SKM-1 (cell line): ENCODE results near the gene MAST4.

Experiments
- DNase-seq: peaks from one replicate; lab custom pipeline; 2025; ENCODE audit not compliant: unreplicated experiment; lab: John Stamatoyannopoulos, UW

MAST4 gene

GRCh38 chr5:66947458-66947857 lies 351.3 kb downstream of the MAST4 start:
- DNase-seq: no peak

- DNase-seq: no peak
These were observed 352.9 kb downstream of the MAST4 start for GRCh38 chr5:66949066-66949465.

GRCh38 chr5:66952153-66952552 lies 356.0 kb downstream of the MAST4 start:
- DNase-seq: no peak

- no peak for DNase-seq
These were observed 360.2 kb downstream of the MAST4 start for GRCh38 chr5:66956439-66956838.

GRCh38 chr5:66958201-66958979 lies 362.2 kb downstream of the MAST4 start:
- DNase-seq: no peak

- DNase-seq: no peak
These were observed 362.9 kb downstream of the MAST4 start for GRCh38 chr5:66958980-66959641.

GRCh38 chr5:66959653-66960052 lies 363.5 kb downstream of the MAST4 start:
- no peak for DNase-seq

- DNase-seq: no peak
These were observed 364.4 kb downstream of the MAST4 start for GRCh38 chr5:66960369-66961137.

GRCh38 chr5:66963559-66963971 lies 367.4 kb downstream of the MAST4 start:
- DNase-seq: no peak

- DNase-seq: no peak
These were observed 370.2 kb downstream of the MAST4 start for GRCh38 chr5:66966439-66966838.

- DNase-seq: no peak
These were observed 370.9 kb downstream of the MAST4 start for GRCh38 chr5:66967102-66967501.

- no peak for DNase-seq
These were observed 371.7 kb downstream of the MAST4 start for GRCh38 chr5:66967826-66968262.

- DNase-seq: no peak
These were observed 373.3 kb downstream of the MAST4 start for GRCh38 chr5:66969484-66969883.

GRCh38 chr5:66969963-66970362 lies 373.8 kb downstream of the MAST4 start:
- DNase-seq: no peak

- DNase-seq: no peak
These were observed 375.8 kb downstream of the MAST4 start for GRCh38 chr5:66972004-66972403.

GRCh38 chr5:66974256-66974655 lies 378.1 kb downstream of the MAST4 start:
- DNase-seq: no peak

- DNase-seq: no peak
These were observed 379.9 kb downstream of the MAST4 start for GRCh38 chr5:66976108-66976507.

- no peak for DNase-seq
These were observed 383.5 kb downstream of the MAST4 start for GRCh38 chr5:66979738-66980137.

- DNase-seq: no peak
These were observed 385.3 kb downstream of the MAST4 start for GRCh38 chr5:66981266-66982055.

- no peak for DNase-seq
These were observed 385.8 kb downstream of the MAST4 start for GRCh38 chr5:66982056-66982387.

- DNase-seq: no peak
These were observed 386.3 kb downstream of the MAST4 start for GRCh38 chr5:66982470-66982869.
